M059J (cell line): ENCODE measurements around the gene LRRC36. TPM values are rescaled to one million over a fixed set of nuclear protein-coding genes. Genes with fewer than 3 reads are reported as not detected.
"Not testable (repeated sequence)": the region's sequence is repeated elsewhere in the genome, so short reads cannot be mapped to it uniquely, and the experiment has no call there.

ENCODE experiments used
- DNase-seq: peaks from one replicate; pipeline ENCODE4 v3.0.0-alpha.2; 2012; ENCODE audit warnings: low read depth
- total RNA-seq: library from RNA; depleted of rRNA; stranded (reverse); fragments of >200 nt; shearing (Covaris generic); gene quantifications from 2 replicates; pipeline ENCODE4 v1.2.3, GENCODE V29; 2014

The LRRC36 gene
- total RNA-seq, 1 experiment from 2014 or later: 0.99 TPM

DNA sequence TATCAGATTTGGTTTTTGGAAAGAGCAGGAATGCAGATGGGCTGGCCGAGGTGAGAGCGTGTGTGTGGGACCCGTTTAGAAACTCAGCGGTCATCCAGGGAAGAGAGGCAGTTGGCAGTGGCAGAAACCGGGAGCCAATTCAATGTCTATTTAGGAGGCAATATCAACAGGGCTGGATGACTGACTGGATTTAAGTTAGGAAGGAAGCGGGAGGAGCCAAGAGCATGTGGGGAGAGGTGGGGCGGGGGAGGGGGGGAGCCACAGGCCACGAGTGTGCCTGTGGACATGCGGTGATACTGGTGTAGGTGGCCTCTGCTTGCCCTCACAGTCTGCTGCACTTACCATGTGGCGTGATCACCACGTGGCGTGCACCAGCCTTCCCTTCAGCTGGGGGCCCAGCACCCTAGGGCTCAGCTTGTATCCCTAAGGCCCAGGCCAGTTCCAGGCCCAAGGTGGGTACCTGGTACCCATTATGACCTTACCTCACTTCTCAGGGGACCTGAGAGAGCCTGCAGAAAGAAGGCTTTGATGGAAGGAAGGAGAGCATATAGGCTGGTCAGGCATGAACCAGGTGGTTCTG lies 77.5 kb downstream of the LRRC36 start:
- DNase-seq: no peak

DNA sequence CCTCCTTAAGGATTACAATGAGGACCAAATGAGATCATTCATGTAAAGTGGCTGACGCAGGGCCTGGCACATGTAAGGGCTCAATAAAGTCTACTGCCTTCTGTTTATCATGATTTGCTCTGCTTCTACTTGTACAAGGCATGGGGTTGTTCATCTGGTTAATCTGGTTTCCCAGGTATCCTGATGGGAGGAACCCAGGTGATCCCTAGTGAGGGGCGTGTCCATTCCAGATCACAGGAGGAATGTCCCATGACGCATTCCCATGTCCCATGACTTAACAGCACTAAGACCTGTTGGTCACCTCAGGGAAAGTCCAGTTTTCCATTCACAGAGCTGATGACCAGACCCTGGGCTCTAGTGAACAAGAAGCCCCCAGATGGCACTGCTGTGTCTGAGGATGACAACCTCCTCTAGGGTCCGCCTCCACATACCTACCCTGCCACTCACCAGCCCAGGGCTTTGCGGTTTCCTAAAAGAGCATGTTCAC lies 78.2 kb downstream of the LRRC36 start:
- DNase-seq: no peak

DNA sequence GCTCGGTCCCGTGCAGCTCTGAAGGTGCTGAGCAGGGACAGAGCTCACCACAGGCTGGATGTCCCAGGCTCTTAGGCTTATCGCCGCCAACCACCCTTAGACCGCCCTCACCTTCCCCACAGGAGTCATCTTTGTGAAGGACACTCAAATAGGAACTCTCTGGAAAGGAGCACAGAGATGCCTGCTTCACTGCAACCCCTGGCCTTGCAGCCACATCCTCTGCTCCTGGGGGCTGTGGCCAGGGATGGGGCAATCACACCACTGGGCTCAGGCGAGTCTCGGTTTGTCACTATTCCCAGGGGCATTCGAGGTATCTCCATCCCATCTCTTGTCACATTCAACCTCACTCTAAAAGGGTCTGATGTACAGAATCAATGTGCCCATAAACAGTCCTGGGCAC lies 78.7 kb downstream of the LRRC36 start:
- no peak for DNase-seq

DNA sequence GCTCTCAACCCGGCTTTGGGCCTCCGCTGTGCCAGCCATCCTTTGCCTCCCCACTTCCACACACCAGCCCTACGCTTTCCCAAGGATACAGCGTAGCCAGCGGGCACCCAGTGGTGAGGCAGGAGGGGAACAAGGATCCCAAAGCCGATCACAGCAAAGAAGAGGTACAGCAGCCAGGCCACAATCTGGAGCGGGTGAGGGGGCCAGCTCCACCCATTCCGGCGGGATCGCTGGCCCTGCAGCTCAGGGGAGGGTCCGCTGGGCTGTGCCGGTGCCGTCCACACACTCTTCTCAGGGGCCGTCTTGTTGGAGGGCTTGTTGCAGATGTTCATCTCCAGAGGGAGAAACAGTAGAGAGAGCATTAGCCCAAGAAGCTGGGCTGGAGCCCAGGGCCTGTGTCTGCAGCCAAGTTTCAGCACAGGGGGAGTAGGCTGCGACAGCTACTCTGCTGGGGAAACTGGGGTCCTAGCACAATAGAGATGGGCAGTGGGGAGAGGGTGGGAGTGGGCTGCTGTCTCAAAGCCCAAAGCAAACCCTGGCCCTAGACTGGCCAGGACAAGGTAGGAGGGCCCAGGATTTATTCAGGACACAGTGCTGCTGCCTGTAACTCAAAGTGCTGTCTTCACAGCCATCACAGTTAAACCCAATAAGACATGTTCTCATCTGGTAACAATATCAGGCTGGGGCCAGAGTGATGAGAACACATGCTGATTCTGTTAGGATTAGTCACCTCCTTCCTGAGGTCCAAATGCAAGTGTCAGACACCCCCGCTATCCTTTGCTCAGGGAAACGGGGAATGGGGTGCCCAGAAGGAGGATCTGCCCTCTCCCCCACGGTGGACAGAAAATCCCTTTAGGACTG lies 79.7 kb downstream of the LRRC36 start:
- peak; percentile 60 for DNase-seq

DNA sequence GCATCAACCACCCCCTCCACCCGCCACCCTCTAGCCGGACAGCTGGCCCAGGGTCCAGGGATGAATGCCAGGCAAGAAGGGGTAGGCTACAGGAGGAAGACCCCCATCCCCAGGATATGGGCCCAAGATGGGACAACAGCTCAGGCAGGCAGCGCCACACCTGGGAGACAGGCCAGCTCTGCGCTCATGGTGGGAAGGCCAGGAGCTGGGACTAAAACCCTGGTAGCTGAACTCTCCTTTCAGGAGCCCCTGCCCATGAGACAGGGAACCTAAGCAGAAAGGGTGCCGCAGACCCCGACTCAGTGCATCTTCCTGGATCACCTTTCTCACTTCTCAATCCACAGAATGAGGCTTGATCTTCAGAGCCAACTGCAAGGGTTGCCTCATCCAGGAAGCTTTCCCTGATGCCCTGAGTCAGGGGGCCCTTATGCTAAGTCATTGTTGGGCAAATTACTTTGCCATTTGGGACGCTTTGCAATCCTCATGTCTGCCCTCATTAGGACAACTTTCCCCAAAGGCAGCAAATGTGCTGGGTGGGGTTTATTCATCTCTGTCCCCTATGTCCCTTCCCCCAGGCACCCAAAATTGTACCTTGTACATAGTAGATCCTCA lies 80.7 kb downstream of the LRRC36 start:
- DNase-seq: no peak

DNA sequence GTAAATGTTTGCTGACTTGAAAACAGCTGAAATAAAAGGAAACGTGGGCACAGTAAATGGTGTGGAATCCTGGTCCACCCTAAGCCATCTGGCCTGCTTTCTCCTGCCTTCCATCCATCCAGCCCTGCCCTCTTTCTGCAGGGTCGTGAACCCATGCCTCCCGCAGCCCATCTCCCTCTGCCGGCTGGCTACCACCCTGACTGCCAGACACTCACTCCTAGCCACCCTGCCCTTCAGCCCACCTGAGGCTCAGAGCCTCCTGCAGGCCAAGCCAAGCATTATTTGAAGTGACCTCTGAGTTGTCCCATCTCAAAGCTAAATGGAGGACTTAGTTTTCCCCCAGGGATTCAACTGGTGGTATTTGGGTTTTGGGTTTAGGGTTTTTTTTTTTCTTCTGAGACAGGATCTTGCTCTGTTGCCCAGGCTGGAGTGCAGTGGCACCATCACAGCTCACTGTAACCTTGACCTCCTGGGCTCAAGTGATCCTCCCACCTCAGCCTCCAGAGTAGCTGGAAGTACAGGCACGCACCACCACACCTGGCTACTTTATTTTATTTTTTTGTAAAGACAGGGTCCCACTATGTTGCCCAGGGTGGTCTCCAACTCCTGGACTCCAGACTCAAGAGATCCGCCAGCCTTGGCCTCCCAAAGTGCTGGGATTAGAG lies 81.3 kb downstream of the LRRC36 start:
- DNase-seq: no peak

DNA sequence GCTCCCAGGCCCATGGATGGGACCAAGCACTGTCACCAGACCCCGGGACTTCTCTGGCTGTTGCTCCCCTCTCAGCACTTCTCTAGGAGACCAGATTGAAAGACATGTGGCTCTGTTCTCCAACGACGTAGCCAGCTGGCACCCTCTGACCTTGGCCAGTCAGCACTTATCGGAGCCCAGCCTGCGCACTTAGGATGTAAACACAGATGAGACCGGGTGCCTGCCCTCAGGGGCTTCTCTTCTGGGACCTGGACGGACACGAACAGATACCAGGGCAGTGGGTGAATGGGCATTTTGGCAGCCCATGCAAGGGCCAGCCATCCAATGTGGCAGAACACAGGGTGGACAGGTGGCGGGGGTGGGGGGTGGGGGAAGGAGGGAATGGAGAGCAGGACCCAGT lies 83.0 kb downstream of the LRRC36 start:
- no peak for DNase-seq

DNA sequence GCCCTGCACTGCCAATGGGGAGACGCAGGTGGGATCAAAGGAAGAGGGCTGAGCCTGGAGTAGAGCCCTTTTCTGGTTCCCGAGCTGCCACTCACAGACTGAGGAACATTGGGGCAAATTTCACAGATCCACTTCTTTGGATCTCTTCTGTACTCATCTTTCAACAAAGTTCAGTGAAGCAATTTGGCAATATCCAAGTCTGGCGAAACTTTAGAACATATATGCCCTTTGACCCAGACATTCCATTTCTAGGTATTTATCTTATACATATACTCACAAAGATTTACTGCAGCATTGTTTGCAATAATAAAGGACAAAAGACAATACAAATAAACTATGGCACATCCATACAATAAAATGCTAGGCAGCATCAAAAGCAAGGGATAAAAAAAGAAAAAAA lies 84.7 kb downstream of the LRRC36 start:
- no peak for DNase-seq

DNA sequence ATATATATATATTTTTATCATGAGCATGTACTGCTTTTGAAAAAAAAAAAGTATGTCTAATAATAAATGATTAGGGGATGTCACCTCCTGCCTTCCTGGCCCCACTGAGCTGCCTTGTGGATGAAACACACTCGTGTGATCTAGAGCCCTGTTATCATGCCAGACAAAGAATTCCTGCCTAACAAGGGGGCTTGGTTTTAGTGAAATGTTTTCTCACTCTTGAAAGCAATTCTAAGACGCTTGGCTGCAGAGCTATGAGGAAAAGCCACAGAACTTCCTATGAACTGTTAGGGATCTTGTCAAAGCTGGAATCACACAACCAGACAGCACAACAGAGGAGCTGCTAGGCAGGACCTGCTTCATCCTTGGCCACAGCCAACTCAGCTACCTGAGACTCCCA lies 85.7 kb downstream of the LRRC36 start:
- no peak for DNase-seq

DNA sequence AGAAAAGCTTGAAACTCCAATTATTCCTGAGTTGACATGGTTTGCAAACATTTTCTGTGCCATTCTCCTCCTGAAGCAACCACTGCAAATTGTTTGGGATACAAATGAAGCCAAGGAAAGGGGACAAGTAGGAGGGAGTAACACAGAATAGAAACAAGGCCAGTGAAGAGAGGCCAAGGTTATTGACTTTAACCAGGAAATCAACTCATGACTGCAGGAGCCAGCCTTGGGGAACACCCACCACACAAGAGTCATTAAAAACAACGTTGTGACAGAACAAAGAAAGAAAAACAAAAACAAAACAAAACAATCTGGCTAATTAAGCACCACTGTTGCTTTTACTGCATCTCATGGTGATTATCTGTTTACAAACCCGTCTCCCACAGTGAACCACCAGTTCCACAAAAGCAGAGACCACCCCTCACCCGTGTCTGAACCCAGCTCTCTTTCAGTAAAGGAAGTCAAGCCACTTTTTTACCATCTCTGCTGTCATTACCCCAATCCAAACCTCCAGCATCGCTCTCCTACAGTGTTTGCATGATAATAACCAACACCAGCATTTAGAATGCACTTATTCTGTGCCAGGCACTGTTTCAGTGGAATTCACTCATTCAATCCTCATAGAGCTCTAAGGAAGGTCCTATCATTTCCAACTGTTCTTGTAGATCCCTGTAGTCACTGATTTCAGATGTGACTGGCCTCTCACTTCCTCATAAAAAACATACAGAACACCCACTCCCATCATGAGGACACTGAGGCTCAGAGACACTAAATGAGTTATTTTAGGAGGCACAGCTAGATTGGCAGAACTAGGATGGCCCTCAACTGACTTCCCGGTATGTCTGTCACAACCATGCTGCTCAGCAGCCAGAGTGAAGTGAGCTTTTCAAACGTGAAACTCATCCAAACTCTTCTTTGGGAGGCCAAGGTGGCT lies 87.6 kb downstream of the LRRC36 start:
- DNase-seq: no peak

DNA sequence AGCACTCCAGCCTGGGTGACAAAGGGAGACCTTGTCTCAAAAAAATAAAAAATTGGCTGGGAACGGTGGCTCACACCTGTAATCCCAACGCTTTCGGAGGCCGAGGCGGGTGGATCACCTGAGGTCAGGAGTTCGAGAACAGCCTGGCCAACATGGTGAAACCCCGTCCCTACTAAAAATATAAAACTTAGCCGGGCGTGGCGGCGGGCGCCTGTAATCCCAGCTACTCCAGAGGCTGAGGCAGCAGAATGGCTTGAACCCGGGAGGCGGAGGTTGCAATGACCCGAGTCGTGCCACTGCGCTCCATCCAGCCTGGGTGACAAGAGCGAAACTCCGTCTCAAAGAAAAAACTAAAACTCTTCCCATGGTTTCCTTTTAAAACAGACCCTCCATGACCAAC lies 88.8 kb downstream of the LRRC36 start:
- DNase-seq: not testable (repeated sequence)

DNA sequence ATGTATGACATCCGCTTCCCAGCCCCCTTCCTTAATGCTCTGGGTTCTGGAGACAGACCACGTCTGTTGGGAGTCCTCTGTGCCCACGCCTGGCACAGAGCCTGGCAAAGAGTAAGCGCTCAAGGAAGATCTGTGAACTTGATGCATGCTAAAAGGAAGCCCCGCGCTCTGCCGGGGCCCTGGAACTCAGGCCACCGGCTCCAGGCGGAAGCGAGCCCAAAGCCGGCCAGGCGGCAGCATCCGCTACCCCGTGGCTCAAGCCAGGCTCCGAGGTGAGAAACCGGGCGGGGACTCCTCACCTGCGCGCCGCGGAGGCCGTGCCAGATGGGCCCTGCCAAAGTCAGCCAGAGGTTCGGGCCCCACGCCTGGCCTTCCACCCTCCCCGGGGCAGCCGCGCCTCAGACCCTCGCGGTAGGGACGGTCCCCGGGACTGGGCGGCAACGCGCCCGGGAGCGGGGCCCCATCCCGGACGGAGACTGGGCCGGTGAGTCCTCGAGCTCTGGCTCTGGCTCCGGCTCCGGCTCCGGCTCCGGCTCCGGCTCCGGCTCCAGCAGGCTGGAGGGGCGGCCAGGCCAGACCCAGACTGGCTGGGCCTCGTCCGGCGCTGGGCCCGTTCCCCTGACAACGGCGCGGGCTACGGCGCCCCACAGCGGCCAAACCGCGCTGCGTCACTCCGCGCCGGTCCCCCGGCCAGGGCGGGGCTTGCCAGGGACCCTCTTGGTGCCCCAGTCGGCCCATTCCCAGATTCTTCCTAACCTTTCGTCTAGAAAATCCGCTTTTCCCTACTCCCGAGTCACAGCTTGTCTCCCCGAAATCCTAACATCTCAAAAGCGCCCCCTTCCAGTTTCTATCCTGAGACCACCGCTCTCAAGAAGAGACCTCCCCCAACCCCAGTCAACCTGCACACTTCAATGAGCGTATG lies 89.5 kb downstream of the LRRC36 start, which contains the start of gene ZDHHC1:
Gene ZDHHC1 (minus strand): TSS at position 606 of the 922 bp plus-strand sequence. CDS start 8,702 bp downstream, outside the sequence.
- DNase-seq: peak; percentile 51

DNA sequence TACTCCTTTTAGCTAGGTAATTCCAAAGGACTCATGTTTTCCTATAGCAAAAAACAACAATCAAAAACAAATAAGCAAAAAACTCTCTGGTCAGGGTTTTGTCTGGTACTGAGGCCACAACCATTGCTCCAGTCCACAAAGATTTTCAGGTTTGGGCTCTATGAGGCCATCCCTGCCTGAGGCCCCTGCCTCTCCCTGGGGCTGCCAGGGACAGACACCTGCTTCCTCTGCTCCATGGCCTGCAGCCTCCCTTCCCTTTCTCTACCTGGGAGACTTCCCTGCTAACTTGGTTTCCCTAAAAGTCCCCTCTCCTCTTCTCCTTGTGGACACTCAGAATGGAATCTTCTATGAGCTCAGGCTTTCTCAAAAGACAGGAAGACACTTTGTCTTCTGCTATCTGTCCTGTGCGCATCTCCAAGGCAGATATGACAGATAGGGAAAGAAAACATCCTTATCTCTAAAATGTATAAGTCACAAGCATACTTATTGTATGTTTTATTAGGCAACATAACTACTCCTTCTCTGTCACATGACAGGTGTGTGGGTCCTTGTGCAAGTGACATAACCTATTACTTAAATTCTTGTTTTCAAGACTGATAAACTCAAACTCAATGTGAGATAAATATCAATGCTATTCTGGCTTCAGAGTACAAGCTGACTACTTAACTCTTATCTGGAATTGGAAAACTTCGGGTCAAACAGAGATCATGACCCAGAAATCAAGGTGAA lies 90.9 kb downstream of the LRRC36 start:
- DNase-seq: no peak

DNA sequence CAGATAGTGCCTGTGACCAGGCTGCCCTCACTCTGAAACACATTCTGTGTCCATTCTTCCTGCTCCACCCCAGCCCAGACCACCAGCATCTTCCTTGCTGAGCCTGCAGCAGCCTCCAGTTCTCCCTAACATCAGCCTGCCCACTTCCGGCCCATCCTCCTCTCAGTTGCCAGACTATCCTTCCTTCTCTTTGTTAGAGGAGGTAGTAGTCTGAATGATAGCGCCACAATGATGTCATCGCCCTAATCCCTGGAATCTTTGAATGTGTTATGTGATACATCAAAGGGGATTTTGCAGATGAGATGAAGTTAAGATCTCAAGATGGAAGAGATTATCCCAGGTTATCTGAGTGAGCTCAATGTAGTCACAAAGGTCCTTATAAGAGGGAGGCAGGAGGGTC lies 92.9 kb downstream of the LRRC36 start:
- DNase-seq: peak; percentile 48

DNA sequence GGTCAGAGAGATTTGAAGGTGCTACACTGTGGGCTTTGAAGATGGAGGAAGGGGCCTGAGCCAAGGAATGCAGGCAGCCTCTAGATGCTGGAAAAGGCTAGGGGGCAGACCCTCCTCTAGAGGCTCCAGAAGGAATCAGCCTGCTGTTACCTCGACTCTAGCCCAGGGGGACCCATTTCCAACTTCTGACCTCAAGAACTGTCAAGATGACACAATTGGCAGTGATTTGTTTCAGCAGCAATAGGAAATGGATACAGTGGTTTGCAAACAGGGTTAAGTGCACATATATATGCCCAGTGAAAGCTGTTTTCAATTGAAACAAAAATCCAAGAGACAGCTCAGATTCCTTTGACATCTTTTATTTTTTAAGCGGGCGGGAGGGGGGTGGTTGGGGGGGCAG lies 93.3 kb downstream of the LRRC36 start:
- DNase-seq: no peak

DNA sequence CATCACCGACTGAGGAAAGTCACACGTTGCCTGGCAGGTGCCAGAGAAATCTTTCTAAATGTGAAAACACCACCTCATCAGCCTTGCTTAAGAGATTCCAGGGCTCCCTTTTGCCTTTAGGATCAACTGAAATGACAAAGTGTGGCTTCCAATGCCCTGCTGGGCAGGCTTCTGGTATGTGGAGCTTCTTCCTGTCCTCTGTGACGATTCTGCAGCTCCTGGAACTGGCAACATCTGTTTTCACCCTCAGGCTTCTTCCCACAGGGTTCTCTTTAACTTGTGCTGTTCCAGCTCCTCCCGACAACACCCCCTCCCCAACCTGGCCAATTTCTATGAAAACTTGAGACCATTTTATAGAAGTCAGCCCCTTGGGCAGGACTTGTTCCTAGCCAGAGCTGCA lies 94.4 kb downstream of the LRRC36 start:
- no peak for DNase-seq

DNA sequence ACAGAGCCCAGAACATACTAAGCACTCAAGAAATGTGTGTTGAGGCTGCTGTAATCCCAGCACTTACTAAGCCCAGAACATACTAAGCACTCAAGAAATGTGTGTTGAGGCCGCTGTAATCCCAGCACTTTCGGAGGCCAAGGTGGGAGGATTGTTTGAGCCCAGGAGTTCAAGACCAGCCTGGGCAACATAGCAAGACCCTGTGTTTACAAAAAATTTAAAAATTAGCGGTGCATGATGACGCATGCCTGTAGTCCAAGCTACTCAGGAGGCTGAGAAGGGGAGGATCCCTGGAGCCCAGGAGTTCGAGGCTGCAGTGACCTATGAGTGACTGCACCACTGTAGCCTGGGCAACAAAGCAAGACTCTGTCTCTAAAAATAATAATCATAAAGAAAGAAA lies 96.4 kb downstream of the LRRC36 start:
- no peak for DNase-seq

DNA sequence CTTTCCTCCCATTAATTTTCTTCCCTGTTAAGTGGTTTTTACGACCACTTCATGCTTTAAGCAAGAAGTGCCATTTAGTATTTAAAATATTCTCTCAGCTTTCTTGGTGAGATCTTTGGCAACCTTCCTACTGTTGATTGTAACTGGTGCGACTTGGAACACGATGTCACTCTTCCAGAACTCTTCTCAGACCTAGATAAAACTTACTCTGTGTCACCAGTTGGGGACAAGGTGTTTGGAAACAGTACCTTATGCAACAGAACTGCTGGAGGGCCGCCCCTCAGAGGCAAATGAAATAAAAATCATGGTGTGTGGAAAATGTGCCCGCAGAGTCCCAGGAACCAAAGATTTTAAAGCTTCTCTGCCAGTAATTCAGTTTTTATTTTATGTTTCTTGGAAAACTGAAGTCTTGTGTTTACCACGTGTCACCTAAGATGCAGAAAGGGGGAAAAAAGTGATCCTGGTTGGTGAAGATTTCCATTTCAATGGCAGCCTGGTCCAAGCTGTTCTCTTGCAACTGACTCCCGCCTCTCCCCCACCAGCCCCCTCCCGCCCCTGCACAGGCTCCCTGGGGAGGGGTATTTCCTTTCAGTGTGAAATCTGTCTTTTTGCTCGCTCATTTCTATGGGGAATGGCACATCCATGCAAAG lies 97.1 kb downstream of the LRRC36 start:
- DNase-seq: no peak

DNA sequence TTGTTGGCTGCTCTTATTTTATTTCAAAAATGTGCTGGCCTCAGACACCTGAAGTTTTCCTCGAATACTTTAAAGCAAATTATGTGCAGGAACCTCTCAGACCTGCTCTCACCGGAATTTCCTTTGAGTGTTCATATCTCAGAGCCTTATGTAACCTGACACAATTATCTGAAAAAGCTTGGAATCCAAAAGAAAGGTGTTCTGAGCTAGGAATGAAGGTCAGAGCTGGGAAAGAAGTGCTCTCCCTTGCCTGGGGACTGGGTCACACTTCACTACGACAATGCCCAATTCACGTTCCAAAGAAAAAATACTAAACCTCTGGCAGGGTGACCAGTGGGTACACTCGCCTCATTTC lies 97.6 kb downstream of the LRRC36 start:
- no peak for DNase-seq
